ENCODE results near the gene BICD1. TPM values are rescaled to one million over a fixed set of nuclear protein-coding genes. Genes with fewer than 3 reads are reported as not detected.

The BICD1 gene
- total RNA-seq, 1 experiment from 2014 or later: 8.1 TPM

DNA sequence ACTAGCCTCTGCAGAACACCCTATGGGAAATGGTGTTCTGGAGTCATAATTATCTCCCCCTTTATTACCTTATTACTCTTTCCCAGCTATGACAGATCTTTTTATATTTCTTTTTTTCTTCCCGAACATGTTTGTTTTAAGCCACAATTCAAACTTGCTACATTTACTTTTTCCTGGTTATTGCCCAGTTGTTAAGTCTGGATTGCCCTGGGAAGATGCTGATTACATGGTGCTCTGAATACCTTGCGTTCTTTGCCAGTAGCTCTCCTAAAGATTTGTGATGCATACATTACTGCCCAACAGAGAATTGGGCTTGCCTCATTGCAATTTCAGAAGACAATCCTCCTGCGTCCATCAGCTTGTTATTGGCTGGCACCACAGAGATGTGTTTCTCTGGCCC, 174.5 kb downstream of the BICD1 start:
- DNase-seq (ENCODE audit: low read depth, low spot score): no peak
- in situ Hi-C loops (cut with HindIII; ENCODE audit: low pct_unique_long_range_greater_than_20kb, low sequenced_read_pairs): loop anchor here (25.0 kb wide), 1 partner anchor 619 kb away; the partner anchor contains the start of gene ETFBKMT

DNA sequence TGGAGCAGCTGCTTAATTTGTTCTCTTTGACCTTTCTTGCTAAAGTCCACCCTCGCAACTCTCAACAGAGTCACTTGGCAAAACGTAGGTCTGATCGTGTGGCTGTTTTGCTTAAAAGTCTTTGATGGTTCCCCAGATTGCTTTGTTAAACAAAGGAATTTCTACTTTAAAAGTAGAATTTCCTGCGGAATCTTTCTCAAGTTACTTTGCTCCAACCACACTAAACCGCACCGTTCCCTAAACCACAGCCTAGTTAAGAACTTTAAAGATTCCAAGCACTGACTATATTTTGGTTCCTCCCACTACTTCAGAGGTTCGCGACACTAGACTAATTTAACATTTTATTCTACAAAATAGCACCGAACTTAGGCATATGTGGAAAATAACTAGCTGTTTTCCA, 177.9 kb downstream of the BICD1 start:
- DNase-seq (ENCODE audit: low read depth, low spot score): no peak
- in situ Hi-C loops (cut with HindIII; ENCODE audit: low pct_unique_long_range_greater_than_20kb, low sequenced_read_pairs): loop anchor here (25.0 kb wide), 1 partner anchor 622 kb away; the partner anchor contains the start of gene ETFBKMT

DNA sequence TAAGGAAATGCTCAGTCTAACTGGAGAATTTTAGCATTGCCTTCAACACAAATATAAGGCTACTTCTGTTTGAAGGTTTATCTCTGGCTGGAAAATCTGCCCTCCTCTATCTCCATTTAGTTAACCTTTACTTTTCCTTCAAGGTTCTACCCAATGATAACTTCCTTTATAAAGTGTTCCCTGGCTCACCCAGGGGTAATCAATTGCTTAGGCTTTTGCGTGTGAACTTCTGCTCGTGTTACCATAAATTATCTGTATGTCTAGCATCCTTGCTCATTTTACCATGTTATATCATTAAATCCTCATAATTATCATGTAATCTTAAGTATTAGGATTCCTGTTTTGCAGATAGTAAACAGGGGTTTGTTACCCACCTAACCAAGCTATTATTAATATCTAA, 178.4 kb downstream of the BICD1 start:
- no peak for DNase-seq (ENCODE audit: low read depth, low spot score)
- in situ Hi-C loops (cut with HindIII; ENCODE audit: low pct_unique_long_range_greater_than_20kb, low sequenced_read_pairs): loop anchor here (25.0 kb wide), 1 partner anchor 623 kb away; the partner anchor contains the start of gene ETFBKMT

DNA sequence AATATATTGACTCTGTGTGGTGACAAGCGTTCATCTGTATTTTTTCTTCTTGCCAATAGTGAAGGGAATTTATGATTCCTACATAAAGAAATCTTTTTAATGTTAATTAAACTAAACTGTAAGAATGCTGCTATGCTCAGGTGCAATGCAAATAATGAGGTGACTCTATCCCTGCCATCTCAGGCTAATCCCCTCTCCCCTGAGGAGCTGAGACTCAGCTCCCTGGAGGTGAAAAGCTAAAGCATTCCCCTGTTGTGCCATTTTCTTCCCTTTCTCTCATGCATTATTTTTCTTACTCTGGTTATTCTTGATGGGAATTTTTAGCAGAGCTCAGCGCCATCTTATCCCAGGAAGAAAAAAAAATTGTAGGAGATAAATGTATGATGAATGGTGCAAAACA, 178.8 kb downstream of the BICD1 start:
- in situ Hi-C loops (cut with HindIII; ENCODE audit: low pct_unique_long_range_greater_than_20kb, low sequenced_read_pairs): loop anchor here (25.0 kb wide), 1 partner anchor 623 kb away; the partner anchor contains the start of gene ETFBKMT

DNA sequence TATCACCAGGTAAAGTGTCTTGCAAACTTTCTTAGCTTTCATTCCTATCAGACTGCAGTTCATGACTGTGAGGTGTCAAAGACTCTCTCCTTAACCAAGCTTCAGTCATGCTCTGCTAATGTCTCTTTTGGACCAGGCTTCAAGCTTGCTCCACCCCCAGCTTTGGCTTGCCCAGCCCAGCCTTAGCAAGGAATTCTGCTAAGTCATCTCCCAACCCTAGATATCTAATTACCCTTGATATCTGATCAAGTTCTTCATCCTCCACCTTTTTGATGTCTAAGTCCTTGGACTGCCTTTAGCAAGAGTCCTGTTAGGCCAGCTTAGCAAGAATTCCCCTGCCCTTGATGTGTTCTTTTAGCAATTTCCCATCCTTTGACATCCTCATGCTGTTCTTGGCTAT, 183.8 kb downstream of the BICD1 start:
- in situ Hi-C loops (cut with HindIII; ENCODE audit: low pct_unique_long_range_greater_than_20kb, low sequenced_read_pairs): loop anchor here (25.0 kb wide), 1 partner anchor 628 kb away; the partner anchor contains the start of gene ETFBKMT
- DNase-seq (ENCODE audit: low read depth, low spot score): no peak

More for the DNA sequence above, 178.8 kb downstream of the BICD1 start:
- DNase-seq (ENCODE audit: low read depth, low spot score): no peak

DNA sequence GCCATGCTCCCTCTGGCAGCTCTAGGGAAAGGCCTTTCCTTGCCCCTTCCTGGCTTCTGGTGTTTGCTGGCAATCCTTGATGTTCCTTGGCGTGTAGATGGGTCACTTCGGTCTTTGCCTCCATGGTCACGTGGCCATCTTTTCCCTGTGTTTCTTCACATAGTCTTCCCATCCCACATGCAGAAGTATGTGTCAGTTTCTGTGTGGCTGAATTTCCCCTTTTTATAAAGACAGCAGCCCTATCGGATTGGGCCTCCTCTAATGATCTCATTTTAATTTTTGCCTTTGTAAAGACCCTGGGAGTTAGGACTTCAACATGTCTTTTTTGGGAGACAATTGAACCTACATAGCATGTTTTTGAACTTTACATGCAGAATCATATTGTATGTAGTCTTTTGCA, 185.5 kb downstream of the BICD1 start:
- in situ Hi-C loops (cut with HindIII; ENCODE audit: low pct_unique_long_range_greater_than_20kb, low sequenced_read_pairs): loop anchor here (25.0 kb wide), 1 partner anchor 630 kb away; the partner anchor contains the start of gene ETFBKMT
- no peak for DNase-seq (ENCODE audit: low read depth, low spot score)

DNA sequence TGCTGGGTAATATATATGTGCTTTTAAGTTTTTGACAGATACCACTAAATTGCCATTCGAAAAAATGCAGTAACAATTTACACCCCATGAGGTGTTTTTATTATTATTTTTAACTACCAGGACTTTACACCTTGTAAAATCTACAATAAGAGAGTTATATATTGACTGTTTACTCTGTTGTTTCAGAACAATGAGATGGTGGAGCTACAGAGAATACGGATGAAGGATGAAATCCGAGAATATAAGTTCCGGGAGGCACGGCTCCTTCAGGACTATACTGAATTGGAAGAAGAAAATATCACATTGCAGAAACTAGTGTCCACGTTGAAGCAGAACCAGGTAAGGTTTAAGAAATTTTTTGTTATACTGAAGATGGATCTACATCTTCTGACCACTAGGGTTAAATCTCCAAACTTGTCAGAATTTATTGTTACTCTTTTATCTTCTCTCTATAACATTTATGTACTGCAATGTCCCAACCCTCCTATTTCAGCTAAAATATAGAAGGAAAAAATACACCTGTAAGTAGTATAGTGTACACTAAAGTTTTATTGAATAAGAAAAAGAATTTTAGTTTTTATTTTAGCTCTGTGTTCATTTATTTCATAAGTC, 187.3 kb downstream of the BICD1 start:
- in situ Hi-C loops (cut with HindIII; ENCODE audit: low pct_unique_long_range_greater_than_20kb, low sequenced_read_pairs): loop anchor here (25.0 kb wide), 1 partner anchor 632 kb away; the partner anchor contains the start of gene ETFBKMT
- no peak for DNase-seq (ENCODE audit: low read depth, low spot score)

DNA sequence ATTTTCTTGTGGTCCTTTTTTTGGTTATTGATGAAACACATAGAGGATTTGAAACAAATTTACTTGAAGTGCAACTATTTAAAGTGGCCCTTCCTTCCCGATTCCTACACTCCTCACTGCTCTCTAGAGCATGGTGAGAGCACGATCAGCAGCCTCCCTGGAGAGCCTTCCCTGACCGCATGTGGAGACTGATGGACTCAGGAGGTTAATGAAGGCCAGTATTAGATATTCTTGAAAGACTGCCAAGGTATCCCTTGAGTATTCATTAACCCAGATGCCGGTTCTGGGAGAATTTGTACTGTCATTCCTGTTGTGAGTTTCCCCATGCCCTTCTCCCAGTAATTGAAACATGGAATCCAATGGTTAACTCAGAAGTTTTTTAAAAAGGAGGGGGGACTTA, 189.9 kb downstream of the BICD1 start:
- in situ Hi-C loops (cut with HindIII; ENCODE audit: low pct_unique_long_range_greater_than_20kb, low sequenced_read_pairs): loop anchor here (25.0 kb wide), 1 partner anchor 634 kb away; the partner anchor contains the start of gene ETFBKMT
- no peak for DNase-seq (ENCODE audit: low read depth, low spot score)

DNA sequence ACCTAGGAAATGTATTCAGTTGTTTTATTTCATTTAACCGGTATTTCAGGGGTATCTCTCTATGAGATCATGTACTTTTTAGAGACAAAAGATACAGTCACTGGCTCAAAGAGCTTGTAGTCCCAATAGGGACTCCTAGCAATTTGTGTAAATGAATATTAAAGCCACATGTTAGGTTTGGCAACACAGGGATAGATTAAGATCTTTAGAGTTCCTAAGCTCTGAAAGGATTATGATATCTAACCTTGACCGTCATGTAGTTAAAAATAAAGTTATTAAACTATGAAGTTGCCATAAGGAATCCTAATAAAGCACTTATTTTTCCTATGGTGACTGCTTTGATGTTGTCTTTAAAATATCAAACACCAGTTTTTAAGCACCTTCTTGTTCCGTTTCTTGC, 192.3 kb downstream of the BICD1 start:
- in situ Hi-C loops (cut with HindIII; ENCODE audit: low pct_unique_long_range_greater_than_20kb, low sequenced_read_pairs): loop anchor here (25.0 kb wide), 1 partner anchor 637 kb away; the partner anchor contains the start of gene ETFBKMT
- no peak for DNase-seq (ENCODE audit: low read depth, low spot score)

DNA sequence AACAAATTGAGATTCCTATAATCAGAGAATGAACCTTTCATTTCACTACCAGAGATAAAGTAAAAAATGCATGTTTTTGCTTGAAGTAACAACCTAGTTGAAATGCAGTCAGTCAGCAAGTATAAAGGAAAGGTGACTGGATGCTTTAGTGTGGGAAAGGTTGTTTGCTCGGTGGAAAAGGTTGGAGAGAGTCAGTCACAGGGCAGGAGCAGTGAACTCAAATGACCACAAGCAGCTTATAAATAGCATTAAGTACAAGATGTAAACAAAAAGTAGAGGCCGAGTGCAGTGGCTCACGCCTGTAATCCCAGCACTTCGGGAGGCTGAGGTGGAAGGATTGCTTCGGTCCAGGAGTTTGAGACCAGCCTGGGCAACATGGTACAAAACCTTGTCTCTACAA, 194.6 kb downstream of the BICD1 start:
- DNase-seq (ENCODE audit: low read depth, low spot score): no peak
- in situ Hi-C loops (cut with HindIII; ENCODE audit: low pct_unique_long_range_greater_than_20kb, low sequenced_read_pairs): no loop called here

DNA sequence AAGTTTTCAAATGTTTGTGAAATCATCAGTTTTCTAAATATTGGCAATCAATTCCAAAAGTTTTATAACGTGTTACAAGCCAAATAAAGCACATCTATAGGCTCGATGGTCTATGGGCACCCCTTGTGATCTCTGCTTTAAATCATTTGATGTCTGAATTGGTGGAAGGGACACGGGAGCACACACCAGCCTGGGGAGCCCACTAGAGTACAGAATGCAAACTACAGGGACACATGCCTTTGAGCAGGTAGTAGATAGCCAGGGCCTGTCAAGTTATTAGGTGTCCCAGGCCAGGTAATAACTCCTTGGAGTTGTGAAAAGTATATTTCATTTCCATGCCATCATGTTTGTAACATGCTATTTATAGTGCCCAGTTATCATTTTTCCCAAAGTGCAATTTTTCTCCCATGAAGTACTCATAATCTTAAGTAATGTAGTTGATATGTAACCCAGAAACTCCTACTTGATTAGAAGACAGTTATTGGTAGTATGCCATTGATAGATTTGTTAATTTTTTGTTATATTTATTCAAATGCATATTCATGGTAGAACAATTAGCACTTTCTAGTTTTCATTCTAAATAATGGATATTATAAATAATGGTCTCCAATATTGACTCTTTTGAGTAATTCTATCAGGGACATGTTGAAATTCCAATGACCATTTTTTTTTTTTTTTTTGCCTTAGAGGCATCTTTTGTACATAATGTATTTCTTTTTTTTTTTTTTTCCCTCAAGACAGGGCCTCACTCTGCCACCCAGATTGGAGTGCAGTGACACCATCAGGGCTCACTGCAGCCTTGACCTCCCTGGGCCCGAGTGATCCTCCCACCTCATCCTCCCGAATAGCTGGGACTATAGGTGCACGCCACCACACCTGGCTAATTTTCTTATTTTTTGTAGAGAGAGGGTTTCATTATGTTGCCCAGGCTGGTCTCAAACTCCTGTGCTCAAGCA, 195.8 kb downstream of the BICD1 start:
- DNase-seq (ENCODE audit: low read depth, low spot score): peak; percentile 69
- in situ Hi-C loops (cut with HindIII; ENCODE audit: low pct_unique_long_range_greater_than_20kb, low sequenced_read_pairs): no loop called here

DNA sequence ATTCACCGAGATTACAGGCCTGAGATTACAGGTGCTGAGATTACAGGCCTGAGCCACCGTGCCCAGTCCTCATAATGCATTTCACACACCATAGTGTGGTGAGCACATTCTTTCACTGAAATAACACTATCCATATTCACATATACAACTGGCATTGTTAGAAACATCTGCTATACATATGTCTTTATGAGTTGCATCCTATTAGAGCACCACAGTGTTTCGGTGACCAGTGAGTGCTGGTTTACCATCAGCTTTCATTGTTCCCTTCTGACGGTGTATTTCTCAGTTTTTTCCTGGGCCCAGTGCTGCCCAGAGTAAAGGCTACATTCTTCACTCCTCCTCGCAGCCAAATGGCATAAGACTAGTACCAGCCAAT, 196.5 kb downstream of the BICD1 start:
- no peak for DNase-seq (ENCODE audit: low read depth, low spot score)
- in situ Hi-C loops (cut with HindIII; ENCODE audit: low pct_unique_long_range_greater_than_20kb, low sequenced_read_pairs): no loop called here

DNA sequence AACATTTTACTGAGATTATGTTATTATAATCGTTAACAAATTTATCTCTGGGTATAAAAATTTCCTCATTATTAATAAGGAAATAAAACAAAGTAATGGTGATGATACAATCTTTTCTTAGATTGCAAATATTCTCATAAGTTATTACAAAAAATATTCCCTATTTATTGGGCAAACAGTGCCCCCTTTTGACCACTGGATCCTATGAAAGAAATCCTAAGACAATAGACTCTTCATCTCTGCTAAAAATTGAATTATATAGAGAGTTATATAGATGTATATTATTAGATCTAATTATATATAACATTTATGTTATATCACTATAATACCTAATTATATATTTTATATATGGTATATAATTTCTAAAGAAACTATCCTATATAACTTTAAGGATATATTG, 198.5 kb downstream of the BICD1 start:
- in situ Hi-C loops (cut with HindIII; ENCODE audit: low pct_unique_long_range_greater_than_20kb, low sequenced_read_pairs): no loop called here

DNA sequence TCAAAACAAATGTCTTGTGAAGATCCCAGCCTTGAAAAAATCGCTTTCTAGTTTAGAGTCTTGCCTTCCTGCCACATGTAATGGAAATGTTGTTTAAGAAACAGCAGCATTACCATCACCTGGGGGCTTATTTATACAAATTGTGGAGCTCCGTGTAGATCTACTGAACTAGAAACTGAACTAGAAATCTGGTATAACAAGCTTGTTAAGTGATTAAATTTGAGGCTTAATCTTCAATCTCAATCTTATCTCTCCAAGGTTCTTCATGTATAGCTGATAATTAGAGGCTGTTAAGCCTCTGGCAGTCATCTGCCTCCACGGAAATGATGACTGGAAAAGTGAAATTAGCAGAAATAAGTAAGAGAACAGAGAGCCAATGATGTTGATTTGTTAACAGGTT, 200.7 kb downstream of the BICD1 start:
- DNase-seq (ENCODE audit: low read depth, low spot score): no peak
- in situ Hi-C loops (cut with HindIII; ENCODE audit: low pct_unique_long_range_greater_than_20kb, low sequenced_read_pairs): no loop called here

More for the DNA sequence above, 198.5 kb downstream of the BICD1 start:
- peak; percentile 22 for DNase-seq (ENCODE audit: low read depth, low spot score)

DNA sequence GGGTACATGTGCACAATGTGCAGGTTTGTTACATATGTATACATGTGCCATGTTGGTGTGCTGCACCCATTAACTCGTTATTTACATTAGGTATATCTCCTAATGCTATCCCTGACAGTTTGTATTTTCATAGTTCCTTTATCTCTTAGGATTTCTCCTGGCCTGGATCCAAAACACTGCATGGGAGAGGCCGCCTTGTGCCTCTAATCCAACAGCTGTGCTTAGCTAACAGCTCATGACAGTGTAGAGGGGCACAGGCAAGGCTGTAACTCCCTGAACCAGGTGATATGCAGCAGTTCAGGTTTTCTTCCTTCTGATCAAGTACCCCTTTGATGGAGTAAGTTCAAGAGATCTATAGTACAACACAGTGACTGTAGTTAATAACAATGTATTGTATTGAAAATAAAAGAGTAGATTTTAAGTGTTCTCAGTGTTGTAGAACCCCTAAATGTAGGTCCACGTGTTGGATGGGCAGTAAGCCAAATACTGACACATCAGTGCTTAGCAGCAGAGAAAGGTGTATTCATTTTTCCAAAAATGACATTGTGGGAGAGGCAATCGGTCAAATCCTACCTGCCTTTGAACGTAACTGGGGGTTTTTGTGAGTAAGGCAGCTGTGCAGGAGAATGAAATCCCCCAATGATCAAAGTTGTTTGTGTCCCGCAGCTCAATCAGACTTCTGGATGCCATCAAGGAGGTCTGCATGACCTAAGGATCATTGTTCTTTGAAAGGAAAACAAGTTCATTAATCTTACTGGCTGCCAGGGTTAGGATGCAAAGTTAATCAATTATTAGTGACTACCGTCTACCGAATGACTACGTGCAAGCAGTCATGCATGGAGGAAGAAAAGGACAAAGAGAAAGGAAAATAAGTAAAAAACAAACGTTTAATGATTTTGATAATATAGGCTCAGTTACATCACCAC, 203.4 kb downstream of the BICD1 start:
- in situ Hi-C loops (cut with HindIII; ENCODE audit: low pct_unique_long_range_greater_than_20kb, low sequenced_read_pairs): no loop called here
- no peak for DNase-seq (ENCODE audit: low read depth, low spot score)

DNA sequence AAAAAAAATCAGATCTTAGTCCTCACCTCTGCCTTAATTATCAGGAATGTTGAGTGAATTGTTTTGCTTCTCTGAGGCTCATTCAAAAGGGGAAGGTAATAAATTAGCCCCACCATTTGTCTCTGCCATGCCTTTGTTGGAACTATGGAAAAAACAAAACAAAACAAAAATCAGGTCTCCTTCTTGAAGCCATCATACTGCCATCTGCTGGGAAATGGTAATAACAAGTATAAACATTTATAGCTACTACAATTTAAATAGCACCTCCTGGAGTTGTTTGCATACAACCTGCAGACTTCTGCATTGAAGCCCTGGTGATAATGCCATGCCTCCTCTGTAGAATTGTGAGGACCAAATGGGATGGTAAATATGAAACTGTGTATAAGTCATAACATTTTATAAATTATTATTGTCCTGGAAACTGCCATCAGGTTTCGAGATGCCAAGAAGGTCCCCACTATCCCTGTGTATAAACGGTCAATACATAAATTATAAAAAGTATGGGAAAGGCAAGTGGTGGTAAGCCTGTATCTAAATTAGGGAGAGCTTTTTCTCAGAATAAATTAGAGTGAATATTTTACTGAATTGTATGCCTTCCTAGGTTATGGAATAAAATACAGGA, 205.5 kb downstream of the BICD1 start:
- in situ Hi-C loops (cut with HindIII; ENCODE audit: low pct_unique_long_range_greater_than_20kb, low sequenced_read_pairs): no loop called here
- DNase-seq (ENCODE audit: low read depth, low spot score): peak; percentile 74

DNA sequence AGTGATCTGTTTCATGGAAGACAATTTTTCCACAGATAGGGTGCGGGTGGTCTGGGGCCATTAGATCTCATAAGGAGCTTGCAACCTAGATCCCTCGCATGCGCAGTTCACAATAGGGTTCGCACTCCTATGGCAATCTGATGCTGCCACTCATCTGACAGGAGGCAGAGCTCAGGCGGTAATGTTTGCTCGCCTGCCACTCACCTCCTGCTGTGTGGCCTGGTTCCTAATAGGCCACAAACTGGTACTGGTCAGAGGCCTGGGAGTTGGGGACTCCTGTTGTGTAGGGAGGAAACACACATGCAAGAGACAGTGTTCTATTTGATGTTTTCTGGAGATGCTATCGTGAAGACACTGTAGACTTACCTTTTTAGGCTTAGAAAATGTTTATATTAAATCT, 215.7 kb downstream of the BICD1 start:
- no peak for DNase-seq (ENCODE audit: low read depth, low spot score)
- in situ Hi-C loops (cut with HindIII; ENCODE audit: low pct_unique_long_range_greater_than_20kb, low sequenced_read_pairs): no loop called here
